Spleen (tissue), 11 donors: ENCODE results near the gene RAD23B. TPM values are rescaled to one million over a fixed set of nuclear protein-coding genes. Genes with fewer than 3 reads are reported as not detected.

ENCODE experiments used
- DNase-seq: peaks from one replicate; pipeline ENCODE4 v3.0.0-alpha.2; 2020
- H3K27ac ChIP-seq, 8 donors: fragments of 200-600 bp; sonication (generic) in 7 of 8; 1 replicate in 4 of 8; 2 replicates in 4 of 8; pipeline versions ENCODE4 v1.5.0 to v1.8.0; 2016 to 2021; ENCODE audit warnings: inconsistent platforms in 4 of 8, mild to moderate bottlenecking in 4 of 8, moderate library complexity in 1 of 8
- H3K27me3 ChIP-seq, 7 donors: fragments of 200-600 bp; sonication (generic) in 6 of 7; replicated peaks in 1 of 7; 1 replicate in 4 of 7; 2 replicates in 3 of 7; pipeline versions ENCODE4 v1.5.0 to v1.8.0; 2016 to 2021; ENCODE audit warnings: inconsistent platforms in 3 of 7, mild to moderate bottlenecking in 1 of 7
- H3K36me3 ChIP-seq, 6 donors: fragments of 200-600 bp; sonication (generic) in 5 of 6; 1 replicate in 4 of 6; 2 replicates in 2 of 6; pipeline versions ENCODE4 v1.5.0 to v1.8.0; 2016 to 2021; ENCODE audit warnings: inconsistent platforms in 2 of 6
- H3K4me1 ChIP-seq, 6 donors: fragments of 200-600 bp; sonication (generic) in 5 of 6; 1 replicate in 3 of 6; 2 replicates in 3 of 6; pipeline versions ENCODE4 v1.5.0 to v1.8.0; 2016 to 2021; ENCODE audit warnings: inconsistent platforms in 3 of 6
- H3K4me3 ChIP-seq, 8 donors: fragments of 200-600 bp; sonication (generic) in 7 of 8; 1 replicate in 4 of 8; 2 replicates in 4 of 8; pipeline versions ENCODE4 v1.5.0 to v1.8.0; 2016 to 2021; ENCODE audit warnings: inconsistent platforms in 4 of 8, mild to moderate bottlenecking in 4 of 8, moderate library complexity in 2 of 8
- H3K9me3 ChIP-seq, 8 donors: fragments of 200-600 bp; sonication (generic) in 7 of 8; 1 replicate in 4 of 8; 2 replicates in 4 of 8; pipeline versions ENCODE4 v1.5.0 to v1.8.0; 2016 to 2021; ENCODE audit warnings: inconsistent platforms in 4 of 8
- CTCF ChIP-seq, 11 experiments: fragments of 200-600 bp in 7 of 11; fragments of 450-650 bp in 4 of 11; sonication (generic) in 4 of 11; IDR thresholded peaks in 8 of 11; conservative IDR thresholded peaks in 3 of 11; 1 replicate in 7 of 11; 2 replicates in 4 of 11; pipeline versions ENCODE4 v1.4.0 to v1.8.0; 2016 to 2021; ENCODE audit warnings: antibody characterized with exemption in 11 of 11, inconsistent platforms in 4 of 11, mild to moderate bottlenecking in 1 of 11
- POLR2A ChIP-seq, 3 donors: fragments of 450-650 bp; IDR thresholded peaks; one replicate each; pipeline ENCODE4 v1.5.1; 2017; ENCODE audit warnings: antibody characterized with exemption in 3 of 3, mild to moderate bottlenecking in 1 of 3
- POLR2AphosphoS5 ChIP-seq, 3 donors: sonication (generic); formaldehyde crosslinking; IDR thresholded peaks; one replicate each; pipeline ENCODE4 v1.5.1; 2017; ENCODE audit warnings: antibody characterized with exemption in 3 of 3
- WGBS, 5 donors: extraction: QIAGEN DNeasy Blood & Tissue Kit in 3 of 5; methylation state at CpG; one replicate each; pipeline versions ENCODE4 v1.1.5 to v1.1.7; 2013 to 2018; 5-methylcytosine and 5-hydroxymethylcytosine counted together
- intact Hi-C: fragments of 100-400 bp; cut with DNase I; formaldehyde crosslinking; loops from one replicate; pipeline ENCODE4 v1.15.0; 2023; ENCODE audit warnings: low total_unique reads
- polyA plus RNA-seq, 3 donors: library from polyadenylated mRNA; stranded (reverse); fragments of 200-250 nt; gene quantifications; one replicate each; pipeline ENCODE4 v1.2.1, GENCODE V29; 2013
- total RNA-seq, 7 donors: library from RNA; depleted of rRNA in 3 of 7; stranded (reverse); fragments of >200 nt in 3 of 7; fragmentation: NEBNext Ultra II Directional in 4 of 7; extraction: Animal tissue kit (Norgen Biotek cat#: 25700) in 4 of 7; gene quantifications; one replicate each; pipeline versions ENCODE4 v1.1.0 to v1.2.1, GENCODE V29; 2016 to 2021
- donor health status: healthy with polysubstance abuse.
- donor health status: DM: no; HTN: no; CAD: no; lungs with moderate emphysema.
- donor health status: DM: no; HTN: no; CAD: no.
- donor health status: Bipolar disorder and iron deficiency.
- donor health status: healthy.
- donor health status: DM: no; HTN: no; CAD: no.
- donor health status: DM: yes; HTN: yes; CAD: no.

RAD23B gene
- total and polyA plus RNA-seq, 10 donors = 21.3 to 91.9 (median 64.5) TPM

GRCh38 chr9:107361816-107362215 is 78.7 kb downstream of the RAD23B start:
- Histone ChIP-seq H3K4me3 (no peak overlapping the region), H3K27ac (no peak overlapping the region), H3K27me3 (peaks cover 0 to 14% (median 0%) of the 10 kb centered on the region in 7 donors), H3K36me3 (no peaks in the 10 kb centered on the region), H3K4me1 (no peaks in the 10 kb centered on the region), H3K9me3 (no peaks in the 10 kb centered on the region)
- intact Hi-C loops = no loop called here
- TF ChIP-seq CTCF (IDR thresholded peaks at IDR 0.05 in 8 of 11, conservative IDR thresholded peaks at IDR 0.05 in 3 of 11) (no peak), POLR2A (IDR thresholded peaks at IDR 0.05) (no peak), POLR2AphosphoS5 (IDR thresholded peaks at IDR 0.05) (no peak)
- WGBS, 5 donors = 77 to 87% (median 80%) methylated on average over 4 of the region's 4 CpGs
- no peak for DNase-seq

- no peak overlapping the region for H3K27ac ChIP-seq
- no peak for DNase-seq
- H3K9me3 ChIP-seq = no peaks in the 10 kb centered on the region
- peaks cover 0 to 9% (median 0%) of the 10 kb centered on the region in 7 donors for H3K27me3 ChIP-seq
- H3K36me3 ChIP-seq = no peaks in the 10 kb centered on the region
- WGBS, 5 donors = 76 to 91% (median 87%) methylated on average over 10 of the region's 10 CpGs
- H3K4me1 ChIP-seq = no peaks in the 10 kb centered on the region
- intact Hi-C loops = no loop called here
- TF ChIP-seq POLR2A (IDR thresholded peaks at IDR 0.05) (no peak), POLR2AphosphoS5 (IDR thresholded peaks at IDR 0.05) (no peak), CTCF (IDR thresholded peaks at IDR 0.05 in 8 of 11, conservative IDR thresholded peaks at IDR 0.05 in 3 of 11) (no peak)
- H3K4me3 ChIP-seq = no peak overlapping the region
Observed at GRCh38 chr9:107363516-107364152, 80.6 kb downstream of the RAD23B start.

- TF ChIP-seq POLR2A (IDR thresholded peaks at IDR 0.05) (no peak), POLR2AphosphoS5 (IDR thresholded peaks at IDR 0.05) (no peak)
- H3K9me3 ChIP-seq = no peaks in the 10 kb centered on the region
- no peaks in the 10 kb centered on the region for H3K4me1 ChIP-seq
- peaks cover 0 to 9% (median 0%) of the 10 kb centered on the region in 7 donors for H3K27me3 ChIP-seq
- 68 to 86% (median 73%) methylated on average over 7 of the region's 7 CpGs for WGBS, 5 donors
- no peaks in the 10 kb centered on the region for H3K36me3 ChIP-seq
- H3K4me3 ChIP-seq = no peak overlapping the region
- intact Hi-C loops = no loop called here
- DNase-seq = no peak
- H3K27ac ChIP-seq = no peak overlapping the region
Observed at GRCh38 chr9:107367727-107368502, 84.8 kb downstream of the RAD23B start.

GRCh38 chr9:107368696-107369095 is 85.6 kb downstream of the RAD23B start:
- intact Hi-C loops = no loop called here
- TF ChIP-seq POLR2AphosphoS5 (IDR thresholded peaks at IDR 0.05) = no peak
- TF ChIP-seq POLR2A (IDR thresholded peaks at IDR 0.05) = no peak
- H3K9me3 ChIP-seq = no peaks in the 10 kb centered on the region
- no peaks in the 10 kb centered on the region for H3K4me1 ChIP-seq
- 73 to 81% (median 77%) methylated on average over 9 of the region's 9 CpGs for WGBS, 5 donors
- no peak overlapping the region for H3K27ac ChIP-seq
- no peak overlapping the region for H3K4me3 ChIP-seq
- no peak for DNase-seq
- H3K36me3 ChIP-seq = no peaks in the 10 kb centered on the region
- peaks cover 0 to 9% (median 0%) of the 10 kb centered on the region in 7 donors for H3K27me3 ChIP-seq

GRCh38 chr9:107373809-107374208 is 90.7 kb downstream of the RAD23B start:
- TF ChIP-seq POLR2A (IDR thresholded peaks at IDR 0.05) (no peak), CTCF (IDR thresholded peaks at IDR 0.05 in 8 of 11, conservative IDR thresholded peaks at IDR 0.05 in 3 of 11) (no peak), POLR2AphosphoS5 (IDR thresholded peaks at IDR 0.05) (no peak)
- Histone ChIP-seq H3K4me1 (no peaks in the 10 kb centered on the region), H3K36me3 (no peaks in the 10 kb centered on the region), H3K27me3 (peaks cover 0 to 22% (median 0%) of the 10 kb centered on the region in 7 donors), H3K4me3 (no peak overlapping the region), H3K9me3 (no peaks in the 10 kb centered on the region), H3K27ac (no peak overlapping the region)
- WGBS, 5 donors = 56 to 74% (median 73%) methylated on average over 2 of the region's 2 CpGs
- intact Hi-C loops = no loop called here
- DNase-seq = no peak
